BJ (cell line): ENCODE measurements around the gene DNMT1. TPM values are rescaled to one million over a fixed set of nuclear protein-coding genes. Genes with fewer than 3 reads are reported as not detected.

ENCODE experiments used
- CTCF ChIA-PET: fragments of 350-600 bp; formaldehyde crosslinking; extraction: SDS; loops from one replicate; lab custom pipeline; 2021; ENCODE audit warnings: antibody characterized with exemption, inconsistent platforms; lab: Yijun Ruan, JAX
- POLR2A ChIA-PET: fragments of 300-600 bp; sonication (Branson Sonifier 250); formaldehyde crosslinking; extraction: SDS; loops from one replicate; lab custom pipeline; 2021; ENCODE audit warnings: antibody characterized with exemption; lab: Charles Lee
- DNase-seq: peaks from one replicate; pipeline ENCODE4 v3.0.0-alpha.2; 2011; ENCODE audit warnings: low read depth
- H3K27me3 ChIP-seq: 2 replicates; pipeline ENCODE4 v1.6.0; 2011; ENCODE audit warnings: low read length; ENCODE audit not compliant: control insufficient read depth, insufficient read depth
- H3K36me3 ChIP-seq: 2 replicates; pipeline ENCODE4 v1.5.1; 2011; ENCODE audit warnings: low read length; ENCODE audit not compliant: control insufficient read depth, insufficient read depth
- H3K4me3 ChIP-seq: 2 replicates; pipeline ENCODE4 v1.5.1; 2011; ENCODE audit warnings: low read depth, mild to moderate bottlenecking, control low read depth, low read length
- polyA plus RNA-seq: library from polyadenylated mRNA; depleted of rRNA; stranded (reverse); fragments of >200 nt; gene quantifications from 2 replicates; pipeline ENCODE4 v1.2.3, GENCODE V29; 2011
- TF ChIP-seq, protein P1 (sequence below): IDR thresholded peaks from 2 replicates; pipeline ENCODE4 v1.5.1; 2011; ENCODE audit warnings: low read depth, mild to moderate bottlenecking, control low read depth, inconsistent platforms, low read length, moderate library complexity; ENCODE audit not compliant: insufficient read depth

DNMT1 gene
- polyA plus RNA-seq, 1 experiment = 31.5 TPM

DNA sequence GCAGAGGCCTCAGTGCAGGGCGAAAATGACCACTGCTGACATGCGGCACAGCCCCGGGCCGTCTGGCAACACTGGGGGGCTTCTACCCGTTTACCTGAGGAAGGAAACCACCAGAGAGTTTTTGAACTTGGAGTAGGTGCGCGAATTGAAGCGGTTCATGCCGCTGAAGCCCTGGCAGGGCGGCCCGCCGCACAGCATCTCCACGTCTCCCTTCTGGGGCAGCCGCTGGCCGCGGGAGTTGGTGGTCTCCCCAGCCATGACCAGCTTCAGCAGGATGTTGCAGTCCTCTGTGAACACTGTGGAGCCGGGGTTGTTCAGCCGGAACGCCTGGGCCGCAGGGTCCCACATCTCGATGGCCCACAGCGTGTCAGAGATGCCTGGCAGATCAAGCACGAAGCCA is 54.8 kb downstream of the DNMT1 start:
- H3K4me3 ChIP-seq = no peak overlapping the region
- TF ChIP-seq, protein P1, sequence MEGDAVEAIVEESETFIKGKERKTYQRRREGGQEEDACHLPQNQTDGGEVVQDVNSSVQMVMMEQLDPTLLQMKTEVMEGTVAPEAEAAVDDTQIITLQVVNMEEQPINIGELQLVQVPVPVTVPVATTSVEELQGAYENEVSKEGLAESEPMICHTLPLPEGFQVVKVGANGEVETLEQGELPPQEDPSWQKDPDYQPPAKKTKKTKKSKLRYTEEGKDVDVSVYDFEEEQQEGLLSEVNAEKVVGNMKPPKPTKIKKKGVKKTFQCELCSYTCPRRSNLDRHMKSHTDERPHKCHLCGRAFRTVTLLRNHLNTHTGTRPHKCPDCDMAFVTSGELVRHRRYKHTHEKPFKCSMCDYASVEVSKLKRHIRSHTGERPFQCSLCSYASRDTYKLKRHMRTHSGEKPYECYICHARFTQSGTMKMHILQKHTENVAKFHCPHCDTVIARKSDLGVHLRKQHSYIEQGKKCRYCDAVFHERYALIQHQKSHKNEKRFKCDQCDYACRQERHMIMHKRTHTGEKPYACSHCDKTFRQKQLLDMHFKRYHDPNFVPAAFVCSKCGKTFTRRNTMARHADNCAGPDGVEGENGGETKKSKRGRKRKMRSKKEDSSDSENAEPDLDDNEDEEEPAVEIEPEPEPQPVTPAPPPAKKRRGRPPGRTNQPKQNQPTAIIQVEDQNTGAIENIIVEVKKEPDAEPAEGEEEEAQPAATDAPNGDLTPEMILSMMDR = no peak
- POLR2A ChIA-PET = no interaction called here
- no peaks in the 10 kb centered on the region for H3K27me3 ChIP-seq
- DNase-seq = no peak
- CTCF ChIA-PET = interaction anchor here (0.7 kb wide), 1 partner anchor 138 kb away, joined by 3 read pairs; no protein-coding TSS in a partner anchor
- H3K36me3 ChIP-seq = peaks cover 62% of the 10 kb centered on the region

DNA sequence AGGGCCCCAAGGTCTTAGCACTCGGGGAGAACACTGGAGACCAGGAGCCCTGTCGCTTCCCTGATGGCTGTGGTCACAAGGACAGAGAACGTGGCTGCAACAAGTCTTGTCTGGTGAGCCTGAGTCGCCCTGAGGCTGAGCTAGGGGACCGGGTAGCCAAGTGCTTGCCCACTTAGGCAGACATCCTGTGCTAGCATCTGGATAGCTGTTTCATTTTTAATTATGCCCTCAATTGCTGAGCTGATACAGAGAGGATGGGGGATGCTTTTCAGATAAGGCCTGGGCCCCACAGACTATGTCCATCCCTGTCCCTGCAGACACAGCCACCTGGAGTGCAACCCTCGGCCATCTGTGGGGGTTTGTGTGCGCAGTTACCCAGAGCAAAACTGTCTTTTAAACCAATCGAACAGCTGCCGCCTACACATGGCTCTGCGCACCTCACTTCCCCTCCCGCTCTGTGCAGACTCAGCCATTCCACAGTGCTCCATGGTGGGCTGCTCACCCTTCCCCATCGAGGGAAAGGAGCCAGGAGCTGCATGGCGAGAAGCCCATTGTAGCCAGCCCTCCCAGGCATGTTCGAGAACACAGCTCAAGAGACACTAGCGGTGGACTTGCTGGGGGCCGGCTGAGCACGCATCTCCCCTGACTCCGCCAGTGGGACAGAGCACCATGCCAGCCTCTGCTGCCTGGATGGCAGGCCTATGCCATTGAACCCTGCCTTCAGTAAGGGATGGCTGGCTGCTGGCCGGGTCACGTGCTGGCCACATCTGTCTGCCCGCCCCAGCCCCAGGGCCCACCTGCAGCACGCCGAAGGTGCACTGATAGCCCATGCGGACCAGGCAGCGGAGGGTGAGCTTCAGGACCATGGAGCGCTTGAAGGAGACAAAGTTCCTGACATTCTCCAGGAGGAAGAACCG is 55.6 kb downstream of the DNMT1 start:
- H3K27me3 ChIP-seq = no peaks in the 10 kb centered on the region
- POLR2A ChIA-PET = no interaction called here
- TF ChIP-seq, protein P1 = no peak
- peaks cover 57% of the 10 kb centered on the region for H3K36me3 ChIP-seq
- CTCF ChIA-PET = interaction anchor here (0.7 to 1.2 kb wide), 2 partner anchors 138 to 209 kb away, joined by 3 read pairs; no protein-coding TSS in a partner anchor
- DNase-seq = no peak
- no peak overlapping the region for H3K4me3 ChIP-seq

DNA sequence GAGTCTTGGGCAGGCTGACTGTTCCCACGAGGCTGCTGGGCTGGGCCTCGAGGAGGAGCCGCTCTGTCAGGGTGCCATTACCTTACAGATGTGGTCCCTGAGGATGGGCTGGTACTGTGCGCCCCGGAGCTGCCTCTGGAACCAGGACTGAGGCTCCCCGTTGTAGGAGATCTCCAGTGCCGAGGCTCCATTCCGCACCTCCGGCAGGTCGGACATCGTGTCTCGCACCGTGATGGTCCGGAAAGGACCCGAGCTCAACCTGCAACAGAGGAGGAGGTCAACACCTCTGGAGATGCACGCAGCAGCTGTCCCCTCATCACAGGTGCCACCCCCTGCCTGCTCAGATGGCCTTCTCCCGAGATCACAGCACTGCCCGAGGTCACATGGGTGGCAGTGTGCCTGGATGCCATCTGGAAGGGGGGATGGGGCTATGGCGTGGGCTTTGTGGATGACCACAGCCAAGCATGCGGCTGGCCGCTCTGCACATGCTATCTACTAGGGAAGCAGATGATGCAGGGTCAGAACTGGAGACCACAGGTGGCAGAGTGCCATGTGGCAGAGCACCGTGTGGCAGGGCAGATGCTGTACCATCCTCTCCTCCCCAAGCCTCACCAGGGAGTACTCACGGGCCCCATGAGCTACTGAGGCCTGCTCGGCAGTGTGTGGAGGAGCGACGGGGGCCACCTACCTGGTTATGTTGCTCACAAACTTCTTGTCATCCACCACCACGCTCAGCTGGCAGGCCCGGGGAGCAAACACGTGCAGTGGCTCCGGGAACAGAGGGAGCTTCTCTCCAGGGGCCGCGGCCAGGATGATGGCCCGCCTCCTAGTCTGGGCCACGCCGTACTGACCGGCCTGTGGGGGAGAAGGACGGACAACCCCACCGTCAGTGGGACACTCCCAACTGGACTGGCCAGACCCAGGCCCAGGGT is 56.7 kb downstream of the DNMT1 start:
- DNase-seq = no peak
- CTCF ChIA-PET = interaction anchor here (0.7 to 1.2 kb wide), 2 partner anchors 16 to 207 kb away, joined by 3 read pairs; no protein-coding TSS in a partner anchor

DNA sequence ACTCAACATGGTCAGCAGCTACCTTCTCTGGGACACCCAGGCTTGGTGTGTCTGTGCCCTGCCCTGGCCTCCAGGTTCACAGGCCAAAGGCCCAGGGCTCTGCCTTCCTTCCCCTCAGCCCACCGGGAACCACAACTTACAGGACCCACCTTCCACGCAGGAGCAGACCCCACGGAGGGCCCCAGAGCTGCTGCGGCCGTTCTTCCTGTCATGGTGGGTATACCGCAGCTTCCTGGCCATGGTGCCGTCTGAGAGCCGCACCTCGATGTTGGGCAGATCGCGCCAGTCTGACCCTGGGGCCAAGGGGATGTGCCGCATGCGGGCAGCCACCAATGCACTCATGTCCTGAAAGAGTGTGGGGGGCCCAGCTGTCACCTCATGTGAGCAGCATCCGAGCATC is 57.8 kb downstream of the DNMT1 start:
- no peak for DNase-seq
- Histone ChIP-seq H3K27me3 (no peaks in the 10 kb centered on the region), H3K4me3 (no peak overlapping the region), H3K36me3 (peaks cover 54% of the 10 kb centered on the region)
- ChIA-PET CTCF (interaction anchor here (0.7 kb wide), 1 partner anchor 153 kb away, joined by 3 read pairs; the partner anchor contains the start of gene ICAM5), POLR2A (no interaction called here)
- TF ChIP-seq, protein P1 = no peak

More for the DNA sequence above, 56.7 kb downstream of the DNMT1 start:
- H3K36me3 ChIP-seq = peaks cover 59% of the 10 kb centered on the region
- POLR2A ChIA-PET = no interaction called here
- TF ChIP-seq, protein P1 = no peak
- H3K4me3 ChIP-seq = no peak overlapping the region
- no peaks in the 10 kb centered on the region for H3K27me3 ChIP-seq
